IPS DF 19.7 (cell line): Measurements from ENCODE around the gene GTPBP10.
A peak's percentile ranks its signal among the peaks of the same experiment; 100 is the strongest.

Source experiments
- DNase-seq: peaks from one replicate; pipeline ENCODE4 v3.0.0-alpha.2; 2013; ENCODE audit warnings: low read depth, low spot score

GTPBP10 gene

DNA sequence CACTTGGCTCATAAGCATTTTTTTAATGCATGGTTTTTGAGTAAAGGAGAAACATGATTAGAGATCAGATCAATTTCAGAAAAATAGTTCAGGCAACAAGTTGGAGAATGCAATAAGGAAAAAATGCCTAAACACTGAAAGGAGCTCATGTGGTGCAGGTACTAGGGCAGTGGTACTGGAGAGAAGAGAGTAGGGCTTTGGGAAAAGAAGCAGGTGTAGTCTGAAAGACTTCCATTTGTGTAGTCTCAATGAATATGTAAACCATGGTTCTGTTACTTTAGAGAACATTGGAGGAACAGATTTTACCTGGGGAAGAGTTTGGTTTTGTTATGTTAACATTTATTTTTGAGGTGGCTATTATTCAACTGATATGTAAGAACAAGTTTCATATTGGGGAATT, 5.5 kb downstream of the GTPBP10 start:
- no peak for DNase-seq

DNA sequence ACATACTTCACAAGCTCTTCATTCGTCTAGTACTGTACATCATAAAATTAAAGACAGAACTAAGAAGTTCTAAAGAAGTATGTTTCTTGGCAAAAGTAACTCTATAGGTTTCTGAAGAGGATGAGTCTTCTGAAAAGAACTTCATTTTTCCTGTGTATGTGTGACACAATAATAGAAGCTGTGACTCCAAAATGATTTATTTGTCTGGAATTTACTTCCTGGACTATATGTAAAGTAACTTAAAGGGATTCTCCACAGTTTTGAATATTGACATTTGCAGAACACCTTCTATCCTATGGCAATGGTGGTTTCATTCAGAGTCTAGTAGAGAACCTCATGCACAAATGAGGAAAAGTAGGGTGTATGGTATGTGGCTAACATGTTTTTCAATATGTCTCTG, 36.9 kb downstream of the GTPBP10 start:
- DNase-seq: no peak

DNA sequence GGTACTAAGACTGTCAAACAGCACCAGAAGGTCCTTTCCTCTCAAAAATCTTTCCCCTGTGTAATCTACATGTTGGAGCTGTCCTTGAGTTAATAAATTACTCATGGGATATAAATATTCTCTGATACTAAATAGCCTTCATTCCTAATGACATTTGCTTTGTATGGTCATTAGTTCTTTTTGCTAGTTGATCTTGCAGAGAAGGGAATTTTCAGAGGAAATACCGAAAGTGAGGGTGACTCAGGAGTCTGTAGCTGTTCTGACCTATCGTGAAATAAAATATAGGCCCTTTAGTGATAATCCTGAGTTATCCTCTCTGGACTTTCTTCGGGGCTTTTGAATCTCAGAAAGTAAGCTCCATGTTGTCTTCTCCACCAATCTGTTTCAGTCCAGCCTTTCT, 37.3 kb downstream of the GTPBP10 start:
- no peak for DNase-seq

DNA sequence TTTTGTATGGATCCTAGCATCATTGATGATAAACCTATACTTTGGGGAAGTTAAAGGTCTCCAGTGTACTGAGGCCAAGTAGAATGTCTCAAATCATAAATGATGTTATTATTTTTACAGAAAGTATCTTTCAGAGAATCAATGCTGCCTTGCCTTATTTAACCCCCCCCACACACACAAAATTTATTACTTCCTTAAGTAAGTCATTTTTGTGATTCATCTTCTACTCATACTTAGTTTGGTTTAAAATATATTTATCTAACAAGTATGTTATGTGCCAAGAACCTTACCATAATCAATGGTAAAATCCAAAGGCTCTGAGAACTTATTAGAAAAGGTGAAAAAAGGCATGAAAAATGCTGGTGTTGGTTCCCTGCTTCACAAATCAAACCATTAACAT, 37.9 kb downstream of the GTPBP10 start:
- no peak for DNase-seq

DNA sequence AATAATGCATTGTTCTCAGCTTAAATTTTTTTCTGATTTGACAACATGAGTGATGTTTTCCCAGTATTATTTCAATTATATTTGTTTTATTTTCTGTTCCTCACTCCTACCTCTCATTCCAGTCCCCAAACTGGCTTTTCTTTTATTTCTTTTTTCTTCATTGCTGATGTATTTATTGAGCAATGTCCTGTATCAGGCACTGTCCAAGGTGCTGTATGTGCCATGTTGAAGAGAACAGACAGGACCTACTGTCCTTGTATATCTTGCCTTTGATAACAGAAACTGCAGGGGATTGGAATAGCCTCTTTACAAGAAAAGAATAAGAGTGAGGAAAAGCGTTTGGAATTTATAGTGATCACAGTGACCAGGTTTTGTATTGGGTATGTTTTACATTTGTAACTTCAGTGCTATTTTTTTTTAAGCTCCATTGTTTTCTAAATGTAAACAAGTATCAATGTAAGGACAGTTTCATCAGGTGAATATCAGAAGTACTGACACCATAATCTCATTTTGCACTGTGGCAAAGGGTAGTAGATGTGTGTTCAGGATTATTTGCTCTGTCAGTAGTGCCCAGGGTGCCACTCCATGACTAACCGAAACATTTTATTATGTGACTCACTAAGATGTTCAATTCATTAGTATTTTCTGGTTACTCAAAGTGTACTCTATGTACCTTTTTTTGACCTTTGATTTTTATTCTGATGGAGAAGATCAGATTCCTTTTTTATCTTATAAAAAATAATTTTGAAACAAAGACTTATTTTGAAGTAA, 41.1 kb downstream of the GTPBP10 start:
- no peak for DNase-seq

DNA sequence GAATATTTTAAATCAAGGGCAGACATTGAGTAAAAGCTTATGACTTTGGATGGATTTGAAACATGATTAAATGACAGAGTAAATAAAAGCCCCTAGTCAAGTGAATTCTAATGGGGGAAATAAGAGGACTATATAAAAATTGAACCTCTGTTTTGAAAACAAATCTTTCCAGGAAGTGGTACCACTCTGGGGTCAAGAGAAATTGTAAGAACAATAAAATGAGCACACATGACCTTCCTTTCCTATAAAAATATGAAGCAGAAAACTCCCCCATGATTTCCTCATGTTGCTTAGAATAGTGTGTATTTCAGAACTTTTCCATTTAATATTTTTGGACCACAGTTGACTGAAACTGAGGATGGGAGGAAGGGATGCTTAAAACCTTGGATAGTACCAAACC, 44.4 kb downstream of the GTPBP10 start:
- no peak for DNase-seq

DNA sequence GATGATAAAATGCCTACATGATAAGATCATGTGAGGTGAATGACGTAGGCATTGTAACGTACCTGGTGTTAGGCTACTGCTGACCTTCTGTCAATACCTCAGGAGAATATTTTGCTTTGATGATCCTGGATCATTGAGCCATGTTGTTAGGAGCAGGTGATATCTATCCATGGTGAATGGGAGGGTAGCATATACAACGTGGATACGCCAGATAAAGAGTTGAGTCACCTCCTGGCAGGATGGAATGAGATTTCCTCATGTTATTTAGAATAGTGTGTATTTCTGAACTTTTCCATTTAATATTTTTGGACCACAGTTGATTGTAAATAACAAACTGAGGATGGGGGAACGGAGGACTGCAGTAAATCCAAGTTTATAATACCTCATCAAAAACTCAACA, 45.0 kb downstream of the GTPBP10 start:
- DNase-seq: no peak

DNA sequence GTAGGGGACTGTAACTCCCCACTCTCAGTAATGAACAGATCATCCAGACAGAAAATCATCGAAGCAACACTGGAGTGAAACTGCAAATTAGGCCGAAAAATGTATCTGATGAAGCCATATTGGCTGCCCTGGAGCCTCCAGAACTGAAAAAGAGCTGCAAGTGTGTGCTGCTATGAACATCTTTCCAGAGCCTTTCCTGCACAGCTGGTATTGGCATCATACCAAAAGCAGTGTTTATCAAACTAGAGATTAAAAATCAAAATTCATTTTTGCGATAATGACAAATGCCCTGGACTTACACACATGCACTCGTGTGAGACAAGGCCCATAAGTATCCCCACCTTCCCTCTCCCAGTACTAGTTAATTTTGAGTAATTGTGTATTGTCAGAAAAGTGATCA, 49.9 kb downstream of the GTPBP10 start:
- no peak for DNase-seq

DNA sequence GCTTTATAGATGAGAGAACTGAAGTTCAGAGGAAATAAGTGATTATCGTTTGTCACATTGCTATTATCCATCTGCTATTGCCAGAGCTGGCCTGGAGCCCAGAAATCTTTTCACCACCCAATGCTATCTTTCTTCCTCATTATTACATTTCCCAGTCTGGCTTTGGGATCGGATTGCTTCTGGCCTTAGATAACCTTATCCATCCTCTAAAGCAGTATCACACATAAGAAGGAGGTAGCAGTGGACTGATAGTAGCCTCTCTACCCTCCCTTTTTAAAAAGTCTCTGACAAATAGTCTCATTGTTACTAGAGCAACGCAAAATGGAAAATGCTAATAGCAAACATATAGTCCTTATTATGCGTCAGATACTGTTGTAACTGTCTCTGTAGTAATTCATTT, 55.5 kb downstream of the GTPBP10 start:
- no peak for DNase-seq

DNA sequence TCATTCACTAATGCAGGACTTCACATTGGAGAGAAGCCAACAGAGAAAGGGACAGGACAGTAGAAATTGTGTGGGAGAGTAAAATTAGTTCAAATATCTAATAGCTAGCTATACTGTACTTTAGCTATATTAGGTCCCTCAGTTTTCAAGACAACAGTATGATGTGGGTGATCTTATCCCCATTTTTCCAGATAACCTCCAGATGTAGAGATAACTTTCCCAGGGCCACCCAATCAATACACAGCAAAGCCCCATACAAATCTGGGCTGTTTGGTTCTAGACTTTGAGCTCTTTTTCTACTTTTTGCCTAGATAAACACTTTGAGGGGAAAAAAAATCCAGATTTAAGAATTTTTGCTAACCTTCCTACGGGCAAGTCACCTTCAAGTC, 56.3 kb downstream of the GTPBP10 start:
- DNase-seq: no peak

DNA sequence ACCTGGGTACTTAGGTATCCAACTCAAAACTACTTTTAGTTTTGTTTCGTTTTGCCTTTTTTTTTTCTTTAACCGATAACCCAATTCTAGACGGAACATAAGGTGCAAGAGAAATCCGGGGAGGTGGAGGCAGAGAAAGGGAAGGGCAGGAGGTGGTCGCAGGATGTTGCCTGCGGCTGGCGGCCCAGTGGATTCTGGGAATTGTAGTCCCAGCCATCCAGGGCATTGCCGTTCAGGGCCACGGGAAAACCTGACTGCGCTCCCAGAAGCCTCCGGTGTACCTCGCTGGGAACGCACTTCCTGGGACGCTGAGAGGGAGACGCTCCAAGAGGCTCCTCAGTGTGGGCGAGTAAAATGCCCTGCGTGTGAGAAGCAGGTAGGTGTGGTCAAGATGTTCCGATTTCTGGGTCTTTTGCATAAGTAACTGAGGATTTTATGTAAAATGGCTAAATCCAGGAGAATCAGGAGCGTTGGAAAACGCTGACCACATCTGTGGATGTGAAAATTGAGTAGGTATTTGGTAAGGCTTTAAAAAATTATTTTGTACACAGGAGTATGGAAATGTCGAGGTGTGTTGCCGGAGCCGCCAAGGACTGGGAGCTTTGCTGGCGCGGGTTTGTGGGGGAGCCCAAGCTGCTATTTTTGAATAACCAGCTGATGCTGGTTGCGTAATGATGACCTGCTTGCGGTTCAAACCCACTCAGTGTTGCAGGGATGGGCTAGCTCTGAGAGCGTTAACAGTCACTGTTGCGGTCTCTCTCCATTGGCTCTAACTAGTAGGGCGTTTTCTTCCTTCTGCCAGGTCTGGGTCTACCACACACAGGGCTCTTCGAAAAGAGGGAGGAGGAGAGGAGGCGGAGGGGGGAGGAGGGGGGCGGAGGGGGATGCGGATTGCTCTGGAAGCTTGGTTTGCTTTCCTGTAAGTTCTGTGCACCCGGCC, 56.9 kb downstream of the GTPBP10 start, which contains the start of gene CLDN12:
CLDN12 (plus strand) TSS at position 288 of the 940 bp plus-strand sequence. CDS start 9,216 bp downstream, outside the sequence.
- peak; percentile 88 for DNase-seq

DNA sequence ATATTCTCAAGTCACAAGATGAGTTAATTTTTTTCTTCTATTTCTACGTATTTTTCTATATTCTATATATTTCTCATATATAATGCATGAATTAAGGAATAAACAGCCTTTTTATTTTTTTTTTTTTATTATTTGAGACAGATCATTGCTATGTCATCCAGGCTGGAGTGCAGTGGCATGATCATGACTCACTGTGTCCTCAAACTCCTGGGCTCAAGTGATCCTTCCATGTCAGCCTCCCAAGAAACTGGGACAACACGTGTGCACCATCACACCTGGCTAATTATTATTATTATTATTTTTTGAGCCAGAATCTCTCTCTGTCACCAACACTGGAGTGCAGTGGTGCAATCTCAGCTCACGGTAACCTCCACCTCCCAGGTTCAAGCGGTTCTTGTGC, 58.3 kb downstream of the GTPBP10 start:
- DNase-seq: no peak

DNA sequence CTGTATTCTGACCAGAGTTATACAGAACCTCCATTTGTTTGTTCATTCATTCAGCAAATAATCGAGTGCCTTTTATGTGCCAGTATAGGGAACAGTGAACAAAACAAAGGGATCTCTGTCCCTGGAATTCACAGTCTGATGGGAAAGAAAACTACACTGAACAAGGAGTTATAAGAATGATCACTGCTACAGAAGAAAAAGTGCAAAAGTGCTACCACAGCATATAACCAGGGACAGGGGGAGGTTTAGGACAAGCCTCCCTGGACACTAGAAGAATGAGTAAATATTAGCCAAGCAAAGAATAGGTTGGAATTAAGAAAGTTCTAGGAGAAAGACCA, 60.9 kb downstream of the GTPBP10 start:
- no peak for DNase-seq

DNA sequence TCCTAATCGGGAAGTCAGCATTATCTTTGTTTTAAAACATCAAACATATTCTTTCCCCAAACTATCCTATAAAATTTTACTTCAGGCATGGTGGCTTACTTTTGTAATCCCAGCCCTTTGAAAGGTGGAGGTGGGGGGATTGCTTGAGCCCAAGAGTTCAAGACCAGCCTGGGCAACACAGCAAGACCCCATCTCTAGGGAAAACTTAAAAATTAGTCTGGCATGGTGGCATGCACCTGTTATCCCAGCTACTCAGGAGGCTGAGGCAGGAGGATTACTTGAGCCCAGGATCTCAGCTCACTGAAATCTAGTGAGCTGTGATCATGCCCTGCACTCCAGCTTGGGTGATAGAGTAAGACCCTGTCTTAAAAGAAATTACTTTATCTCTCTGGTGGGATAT, 61.6 kb downstream of the GTPBP10 start:
- DNase-seq: no peak

DNA sequence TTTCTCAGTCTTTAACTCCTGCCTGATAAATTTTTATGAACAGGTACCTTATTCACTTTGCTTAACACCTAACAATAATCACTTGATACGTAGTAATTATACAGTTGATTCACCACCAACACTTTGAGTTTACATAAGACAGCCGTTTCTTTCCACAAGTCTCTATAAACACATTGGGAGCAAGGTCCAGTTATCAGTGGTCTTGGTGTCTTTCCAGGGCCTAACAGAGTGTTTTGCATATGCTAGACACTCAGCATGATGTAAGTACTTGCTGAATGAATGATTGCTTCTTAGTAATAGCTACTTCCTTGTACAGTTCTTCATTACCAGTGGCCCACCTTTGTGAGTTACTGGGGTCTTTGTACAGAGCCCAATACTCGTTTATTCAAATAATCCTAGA, 63.2 kb downstream of the GTPBP10 start:
- no peak for DNase-seq

DNA sequence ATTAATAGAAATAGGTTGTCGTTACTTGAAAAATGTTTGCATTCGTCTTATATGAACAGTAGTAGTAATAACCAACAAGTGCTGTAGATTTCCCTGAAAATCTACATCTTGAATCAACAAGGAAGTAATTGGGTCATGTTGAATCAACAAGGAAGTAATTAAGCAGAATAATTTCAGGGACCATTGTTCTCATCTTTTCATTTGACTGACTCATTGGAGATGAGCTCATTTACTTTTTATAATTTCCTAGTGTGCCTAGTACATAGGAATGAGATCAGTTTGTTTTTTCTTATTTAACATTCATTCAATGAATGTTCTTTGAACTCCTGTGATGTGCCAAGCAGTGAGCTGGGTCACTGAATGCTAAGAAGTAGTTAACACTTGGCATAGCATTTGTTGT, 65.0 kb downstream of the GTPBP10 start:
- DNase-seq: no peak

DNA sequence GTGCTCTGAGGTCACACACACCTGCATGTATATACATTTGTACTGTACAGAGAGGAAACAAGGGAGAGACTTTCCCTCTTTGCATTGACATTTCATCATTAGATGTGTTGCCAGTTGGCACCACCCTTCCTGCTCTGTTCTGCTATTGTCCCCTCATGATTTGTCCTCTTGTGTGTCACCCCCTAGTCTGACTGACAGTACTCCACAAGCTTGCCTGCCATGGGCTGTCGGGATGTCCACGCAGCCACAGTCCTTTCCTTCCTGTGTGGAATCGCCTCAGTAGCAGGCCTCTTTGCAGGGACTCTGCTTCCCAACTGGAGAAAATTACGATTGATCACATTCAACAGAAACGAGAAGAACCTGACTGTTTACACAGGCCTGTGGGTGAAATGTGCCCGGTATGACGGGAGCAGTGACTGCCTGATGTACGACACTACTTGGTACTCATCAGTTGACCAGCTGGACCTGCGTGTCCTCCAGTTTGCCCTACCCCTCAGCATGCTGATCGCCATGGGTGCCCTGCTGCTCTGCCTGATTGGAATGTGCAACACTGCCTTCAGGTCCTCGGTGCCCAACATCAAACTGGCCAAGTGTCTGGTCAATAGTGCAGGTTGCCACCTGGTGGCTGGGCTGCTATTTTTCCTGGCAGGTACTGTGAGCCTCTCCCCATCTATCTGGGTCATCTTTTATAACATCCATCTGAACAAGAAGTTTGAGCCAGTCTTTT, 66.1 kb downstream of the GTPBP10 start:
- peak; percentile 15 for DNase-seq

DNA sequence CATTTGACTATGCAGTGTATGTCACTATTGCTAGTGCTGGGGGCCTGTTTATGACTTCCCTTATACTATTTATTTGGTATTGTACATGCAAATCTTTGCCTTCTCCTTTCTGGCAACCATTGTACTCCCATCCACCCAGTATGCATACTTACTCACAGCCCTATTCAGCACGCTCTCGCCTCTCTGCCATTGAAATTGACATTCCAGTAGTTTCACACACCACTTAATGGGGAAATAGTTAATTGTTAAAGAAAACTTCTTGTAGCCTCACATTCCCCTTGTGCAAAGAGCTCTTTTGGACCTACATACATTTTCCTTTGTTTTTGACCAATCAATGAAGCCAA, 66.6 kb downstream of the GTPBP10 start:
- DNase-seq: no peak

DNA sequence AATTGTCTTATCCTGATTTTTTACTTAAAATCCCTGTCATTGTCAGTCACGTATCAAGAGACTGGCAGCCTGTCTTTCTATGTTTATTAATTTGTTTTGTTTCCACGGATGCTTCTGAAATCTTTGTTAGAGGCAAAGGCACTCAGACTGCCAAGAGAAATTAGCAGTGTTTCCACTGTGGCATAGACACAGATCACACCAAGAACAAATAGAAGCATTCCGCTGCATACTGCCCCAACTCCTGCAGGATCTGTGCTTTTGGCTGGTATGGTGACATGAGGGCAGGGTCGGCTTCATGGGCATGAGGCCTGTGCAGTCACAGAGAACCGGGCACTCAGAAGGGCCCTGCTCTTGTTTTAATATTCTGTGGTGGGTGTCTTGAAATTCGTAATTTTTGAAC, 75.1 kb downstream of the GTPBP10 start:
- DNase-seq: no peak

DNA sequence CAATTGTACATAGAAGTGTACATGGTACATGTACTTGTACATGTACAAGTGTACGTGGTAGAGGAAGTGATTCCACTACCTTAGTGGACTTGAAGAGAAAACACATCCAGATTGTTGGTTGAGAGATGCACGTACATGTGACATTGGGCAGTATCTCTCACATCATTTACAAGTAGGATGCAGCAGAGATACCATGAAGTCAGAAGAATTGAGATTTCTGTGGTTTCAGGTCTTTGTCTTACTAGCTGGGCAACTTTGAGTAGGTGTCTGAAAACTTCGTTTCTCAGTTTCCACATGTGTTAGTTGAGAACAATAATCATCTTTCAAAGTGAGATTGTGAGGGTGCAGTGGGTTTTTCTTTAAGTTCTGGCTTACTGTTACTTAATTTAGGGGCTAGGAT, 78.2 kb downstream of the GTPBP10 start:
- no peak for DNase-seq

DNA sequence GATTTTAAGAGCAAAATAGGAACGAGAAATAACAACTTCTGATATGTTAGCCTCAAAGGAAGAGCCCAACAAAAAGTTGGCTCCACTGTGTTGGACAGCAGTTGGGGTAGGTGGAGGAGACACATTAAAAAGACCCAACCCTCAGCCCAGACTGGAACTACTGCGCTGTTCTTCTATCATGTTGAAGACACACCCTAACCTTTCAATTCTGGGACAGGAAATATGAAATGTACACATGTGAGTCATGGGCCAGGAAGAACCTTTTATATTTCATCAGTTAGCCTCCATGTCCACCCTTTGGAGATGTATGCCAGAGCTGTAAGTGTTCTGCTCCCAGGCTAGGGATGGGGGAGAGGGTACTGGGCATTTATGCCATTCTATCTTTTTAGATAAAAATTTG, 78.9 kb downstream of the GTPBP10 start:
- no peak for DNase-seq
